Thoracic aorta (tissue), 2 donors: Measurements from ENCODE around the gene WFDC10A. TPM values are rescaled to one million over a fixed set of nuclear protein-coding genes. Genes with fewer than 3 reads are reported as not detected.

ENCODE experiments used
- ATAC-seq: fragments of 150-250 bp; one replicate; pipeline ENCODE4 v1.8.0; 2017; ENCODE audit warnings: low read depth; ENCODE audit not compliant: insufficient number of reproducible peaks, low FRiP score
- DNase-seq: peaks from one replicate; pipeline ENCODE4 v3.0.0-alpha.2; 2020; ENCODE audit warnings: low spot score
- H3K27ac ChIP-seq, 2 donors: fragments of 200-600 bp; sonication (generic); 1 replicate in 1 of 2; 2 replicates in 1 of 2; pipeline ENCODE4 v1.5.1; 2016; ENCODE audit warnings: mild to moderate bottlenecking in 2 of 2, moderate library complexity in 2 of 2
- H3K27me3 ChIP-seq: fragments of 200-600 bp; sonication (generic); replicated peaks from 2 replicates; pipeline ENCODE4 v1.6.0; 2016; ENCODE audit warnings: mild to moderate bottlenecking; ENCODE audit not compliant: insufficient read depth
- H3K36me3 ChIP-seq: fragments of 200-600 bp; sonication (generic); one replicate; pipeline ENCODE4 v1.5.1; 2016
- H3K4me1 ChIP-seq, 2 donors: fragments of 200-600 bp; sonication (generic); 1 replicate in 1 of 2; 2 replicates in 1 of 2; pipeline versions ENCODE4 v1.5.1 to v1.6.0; 2016; ENCODE audit warnings: low read depth in 2 of 2, mild to moderate bottlenecking in 1 of 2; ENCODE audit not compliant: control insufficient read depth in 1 of 2
- H3K4me3 ChIP-seq: fragments of 200-600 bp; sonication (generic); 2 replicates; pipeline ENCODE4 v1.5.1; 2016; ENCODE audit warnings: mild to moderate bottlenecking
- H3K9me3 ChIP-seq: fragments of 200-600 bp; sonication (generic); 2 replicates; pipeline ENCODE4 v1.5.1; 2016
- total RNA-seq, 2 donors: library from RNA; depleted of rRNA; stranded (reverse); fragments of >200 nt; gene quantifications; one replicate each; pipeline versions ENCODE4 v1.1.0 to v1.2.3, GENCODE V29; 2016
- TF ChIP-seq, protein P1 (sequence below): fragments of 200-600 bp; sonication (generic); IDR thresholded peaks from one replicate; pipeline ENCODE4 v1.5.1; 2019; ENCODE audit warnings: antibody characterized with exemption

WFDC10A gene
- total RNA-seq, 2 donors from 2014 or later = not detected

DNA sequence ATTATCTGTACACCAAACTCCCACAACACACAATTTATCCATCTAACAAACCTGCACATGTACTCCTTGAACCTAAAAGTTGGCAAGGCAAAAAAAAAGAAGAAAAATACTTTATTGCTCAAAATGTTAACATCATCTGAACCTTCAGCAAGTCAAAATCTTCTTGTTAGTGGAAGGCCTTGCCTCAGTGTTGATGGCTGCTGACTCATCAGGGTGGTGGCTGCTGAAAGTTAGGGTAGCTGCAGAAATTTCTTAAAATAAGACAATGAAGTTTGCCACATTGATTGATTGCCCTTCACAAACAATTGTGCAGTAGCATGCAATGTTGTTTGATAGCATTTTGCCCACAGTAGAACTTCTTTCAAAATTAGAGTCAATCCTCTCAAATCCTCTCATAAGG is 43.2 kb downstream of the WFDC10A start:
- H3K4me3 ChIP-seq = no peak overlapping the region
- H3K9me3 ChIP-seq = peaks cover 6% of the 10 kb centered on the region
- TF ChIP-seq, protein P1, sequence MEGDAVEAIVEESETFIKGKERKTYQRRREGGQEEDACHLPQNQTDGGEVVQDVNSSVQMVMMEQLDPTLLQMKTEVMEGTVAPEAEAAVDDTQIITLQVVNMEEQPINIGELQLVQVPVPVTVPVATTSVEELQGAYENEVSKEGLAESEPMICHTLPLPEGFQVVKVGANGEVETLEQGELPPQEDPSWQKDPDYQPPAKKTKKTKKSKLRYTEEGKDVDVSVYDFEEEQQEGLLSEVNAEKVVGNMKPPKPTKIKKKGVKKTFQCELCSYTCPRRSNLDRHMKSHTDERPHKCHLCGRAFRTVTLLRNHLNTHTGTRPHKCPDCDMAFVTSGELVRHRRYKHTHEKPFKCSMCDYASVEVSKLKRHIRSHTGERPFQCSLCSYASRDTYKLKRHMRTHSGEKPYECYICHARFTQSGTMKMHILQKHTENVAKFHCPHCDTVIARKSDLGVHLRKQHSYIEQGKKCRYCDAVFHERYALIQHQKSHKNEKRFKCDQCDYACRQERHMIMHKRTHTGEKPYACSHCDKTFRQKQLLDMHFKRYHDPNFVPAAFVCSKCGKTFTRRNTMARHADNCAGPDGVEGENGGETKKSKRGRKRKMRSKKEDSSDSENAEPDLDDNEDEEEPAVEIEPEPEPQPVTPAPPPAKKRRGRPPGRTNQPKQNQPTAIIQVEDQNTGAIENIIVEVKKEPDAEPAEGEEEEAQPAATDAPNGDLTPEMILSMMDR = no peak

DNA sequence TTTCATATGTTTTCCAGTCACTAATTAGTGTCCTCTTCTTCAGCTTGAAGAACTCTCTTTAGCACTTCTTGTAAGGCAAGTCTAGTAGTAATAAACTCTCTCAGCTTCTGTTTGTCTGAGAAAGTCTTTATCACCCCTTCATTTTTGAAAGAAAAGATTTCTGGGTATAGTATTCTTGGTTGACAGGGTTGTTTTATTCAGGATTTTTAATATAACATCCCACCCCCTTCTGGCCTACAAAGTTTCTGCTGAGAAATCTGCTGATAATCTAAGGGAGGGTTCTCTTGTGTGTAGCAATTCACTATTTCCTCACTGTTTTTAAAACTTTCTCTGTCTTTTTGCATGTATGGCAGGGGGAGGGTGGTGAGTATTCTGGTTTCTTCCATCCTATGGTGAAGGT is 50.1 kb downstream of the WFDC10A start:
- no peaks in the 10 kb centered on the region for H3K27me3 ChIP-seq
- DNase-seq = no peak
- H3K36me3 ChIP-seq = no peaks in the 10 kb centered on the region
- no peaks in the 10 kb centered on the region for H3K4me1 ChIP-seq
- no peak overlapping the region for H3K27ac ChIP-seq
- no peak for ATAC-seq
- no peak overlapping the region for H3K4me3 ChIP-seq
- peaks cover 24% of the 10 kb centered on the region for H3K9me3 ChIP-seq
- TF ChIP-seq, protein P1 = no peak

More for the DNA sequence above, 43.2 kb downstream of the WFDC10A start:
- DNase-seq (no peak), ATAC-seq (no peak)
- H3K4me1 ChIP-seq = no peaks in the 10 kb centered on the region
- no peak overlapping the region for H3K27ac ChIP-seq
- H3K36me3 ChIP-seq = no peaks in the 10 kb centered on the region
- no peaks in the 10 kb centered on the region for H3K27me3 ChIP-seq

Other genes starting within 250 kb of the WFDC10A start
- gene DBNDD2, start 221.4 kb upstream of the WFDC10A start, total RNA-seq = 100 to 1,000 TPM in 1 of 2 donors, 10 to 100 TPM in 1; 97.6 to 120 TPM
- gene PIGT, start 213.6 kb upstream of the WFDC10A start, total RNA-seq = 100 to 1,000 TPM; 117 to 169 TPM
- not detected for gene WFDC2, start 160.0 kb upstream of the WFDC10A start, total RNA-seq
- gene SPINT3, start 114.1 kb upstream of the WFDC10A start, total RNA-seq = not detected
- not detected for gene WFDC6, start 90.3 kb upstream of the WFDC10A start, total RNA-seq
- not detected for gene EPPIN, start 82.3 kb upstream of the WFDC10A start, total RNA-seq
- gene WFDC8, start 50.5 kb upstream of the WFDC10A start, total RNA-seq = not detected
- gene WFDC9, start 1.5 kb downstream of the WFDC10A start, total RNA-seq = not detected
- not detected for gene WFDC11, start 40.5 kb downstream of the WFDC10A start, total RNA-seq
- gene WFDC13, start 72.3 kb downstream of the WFDC10A start, total RNA-seq = not detected
- not detected for gene WFDC10B, start 75.3 kb downstream of the WFDC10A start, total RNA-seq
- gene SPINT4, start 92.6 kb downstream of the WFDC10A start, total RNA-seq = not detected
- not detected for gene WFDC3, start 162.1 kb downstream of the WFDC10A start, total RNA-seq
- 10 to 100 TPM; 15.3 to 31.4 TPM for gene DNTTIP1, start 162.2 kb downstream of the WFDC10A start, total RNA-seq
- gene UBE2C, start 182.9 kb downstream of the WFDC10A start, total RNA-seq = not detected
- not detected for gene TNNC2, start 197.6 kb downstream of the WFDC10A start, total RNA-seq
- gene SNX21, start 204.1 kb downstream of the WFDC10A start, total RNA-seq = 100 to 1,000 TPM in 1 of 2 donors, 10 to 100 TPM in 1; 78.2 to 133 TPM
- gene ACOT8, start 227.7 kb downstream of the WFDC10A start, total RNA-seq = 10 to 100 TPM; 20.5 to 45.2 TPM
- 1 to 10 TPM; 3.0 to 6.1 TPM for gene ZSWIM3, start 227.9 kb downstream of the WFDC10A start, total RNA-seq